WTC11 (cell line): ENCODE measurements around the gene IRF2BP1. TPM values are rescaled to one million over a fixed set of nuclear protein-coding genes. Genes with fewer than 3 reads are reported as not detected.
"Not testable (repeated sequence)": the region's sequence is repeated elsewhere in the genome, so short reads cannot be mapped to it uniquely, and the experiment has no call there.

Experiments
- ATAC-seq: fragments of 200-7000 bp; cut with Tn5 transposase; 2 replicates; pipeline ENCODE4 v1.10.0; 2021; ENCODE audit warnings: mild to moderate bottlenecking, moderate library complexity
- CTCF ChIA-PET: fragments of 300-600 bp; sonication (Branson Sonifier 250); formaldehyde crosslinking; loops from one replicate; lab custom pipeline; 2021; ENCODE audit warnings: antibody characterized with exemption; lab: Charles Lee
- POLR2A ChIA-PET: fragments of 350-600 bp; sonication (Branson Sonifier 250); formaldehyde crosslinking; loops from one replicate; lab custom pipeline; 2021; ENCODE audit warnings: antibody characterized with exemption; lab: Charles Lee
- DNase-seq: peaks from one replicate; pipeline ENCODE4 v3.0.0; 2021; ENCODE audit warnings: low spot score
- H3K27ac Mint-ChIP-seq: 2 replicates; pipeline ENCODE4 v1.8.0; 2021; ENCODE audit warnings: mixed read lengths
- H3K27me3 Mint-ChIP-seq: 2 replicates; pipeline ENCODE4 v1.8.0; 2021; ENCODE audit warnings: low read depth, mild to moderate bottlenecking, moderate library complexity, mixed read lengths
- H3K36me3 Mint-ChIP-seq: 2 replicates; pipeline ENCODE4 v1.8.0; 2021; ENCODE audit warnings: mixed read lengths
- H3K4me1 Mint-ChIP-seq: 2 replicates; pipeline ENCODE4 v1.8.0; 2022; ENCODE audit warnings: mixed read lengths
- H3K4me3 Mint-ChIP-seq: 2 replicates; pipeline ENCODE4 v1.8.0; 2021; ENCODE audit warnings: mild to moderate bottlenecking, moderate library complexity, mixed read lengths
- H3K9me3 Mint-ChIP-seq: 2 replicates; pipeline ENCODE4 v1.8.0; 2021; ENCODE audit warnings: mixed read lengths
- CBFB ChIP-seq: sonication (generic); formaldehyde crosslinking; IDR thresholded peaks from 2 replicates; pipeline ENCODE4 v1.8.1; 2022; ENCODE audit warnings: mild to moderate bottlenecking, low read depth, missing genetic modification reagents
- CREB1 ChIP-seq: sonication (generic); formaldehyde crosslinking; IDR thresholded peaks from 2 replicates; pipeline ENCODE4 v1.8.0; 2023; ENCODE audit warnings: mild to moderate bottlenecking, missing genetic modification reagents
- GRHL2 ChIP-seq: fragments of 250-450 bp; sonication (Bioruptor Pico); IDR thresholded peaks from 2 replicates; pipeline ENCODE4 v1.8.0; 2022; ENCODE audit warnings: mild to moderate bottlenecking, moderate library complexity; ENCODE audit not compliant: insufficient replicate concordance, severe bottlenecking
- NFE2L1 ChIP-seq: sonication (generic); formaldehyde crosslinking; IDR thresholded peaks from 2 replicates; pipeline ENCODE4 v1.8.1; 2023; ENCODE audit warnings: missing genetic modification reagents
- NFYB ChIP-seq: sonication (generic); formaldehyde crosslinking; conservative IDR thresholded peaks from 2 replicates; pipeline ENCODE4 v1.8.0; 2022; ENCODE audit warnings: low read depth, missing genetic modification reagents
- RORB ChIP-seq: fragments of 250-450 bp; sonication (Bioruptor Pico); IDR thresholded peaks from 2 replicates; pipeline ENCODE4 v1.9.0; 2021; ENCODE audit warnings: mild to moderate bottlenecking
- TCF7 ChIP-seq: sonication (generic); formaldehyde crosslinking; IDR thresholded peaks from 2 replicates; pipeline ENCODE4 v1.8.0; 2022; ENCODE audit warnings: mild to moderate bottlenecking, low read depth, missing genetic modification reagents, moderate library complexity
- TEAD1 ChIP-seq: sonication (generic); formaldehyde crosslinking; IDR thresholded peaks from 2 replicates; pipeline ENCODE4 v1.8.0; 2022; ENCODE audit warnings: mild to moderate bottlenecking, missing genetic modification reagents
- ZBTB21 ChIP-seq: sonication (generic); formaldehyde crosslinking; IDR thresholded peaks from 2 replicates; pipeline ENCODE4 v1.8.1; 2023; ENCODE audit warnings: mild to moderate bottlenecking, missing genetic modification reagents, borderline replicate concordance
- ZNF671 ChIP-seq: fragments of 250-450 bp; sonication (Bioruptor Pico); IDR thresholded peaks from 2 replicates; pipeline ENCODE4 v1.8.0; 2021; ENCODE audit warnings: mild to moderate bottlenecking
- total RNA-seq: library from RNA; stranded (reverse); gene quantifications from 3 replicates; pipeline ENCODE4 v1.2.3, GENCODE V29; 2021
- TF ChIP-seq, protein P1 (sequence below): fragments of 250-450 bp; sonication (Bioruptor Pico); IDR thresholded peaks from 2 replicates; pipeline ENCODE4 v1.9.0; 2021; ENCODE audit warnings: mild to moderate bottlenecking
- TF ChIP-seq, protein P2 (sequence below): fragments of 250-450 bp; sonication (Bioruptor Pico); IDR thresholded peaks from 2 replicates; pipeline ENCODE4 v1.9.0; 2021; ENCODE audit warnings: moderate library complexity, mild to moderate bottlenecking, inconsistent platforms, borderline replicate concordance
- TF ChIP-seq, protein P3 (sequence below): sonication (generic); formaldehyde crosslinking; IDR thresholded peaks from 2 replicates; pipeline ENCODE4 v1.8.1; 2023; ENCODE audit warnings: mild to moderate bottlenecking, missing genetic modification reagents
- TF ChIP-seq, protein P4 (sequence below): sonication (generic); formaldehyde crosslinking; IDR thresholded peaks from 2 replicates; pipeline ENCODE4 v1.8.1; 2023; ENCODE audit warnings: mild to moderate bottlenecking, missing genetic modification reagents, moderate library complexity
- TF ChIP-seq, protein P5 (sequence below): sonication (generic); formaldehyde crosslinking; IDR thresholded peaks from 2 replicates; pipeline ENCODE4 v1.8.0; 2023; ENCODE audit warnings: mild to moderate bottlenecking, missing genetic modification reagents
- TF ChIP-seq, protein P6 (sequence below): sonication (generic); formaldehyde crosslinking; IDR thresholded peaks from 2 replicates; pipeline ENCODE4 v1.8.1; 2022; ENCODE audit warnings: missing genetic modification reagents, borderline replicate concordance
- TF ChIP-seq, protein P7 (sequence below): sonication (generic); formaldehyde crosslinking; IDR thresholded peaks from 2 replicates; pipeline ENCODE4 v1.8.1; 2023; ENCODE audit warnings: mild to moderate bottlenecking, moderate library complexity, missing genetic modification reagents

Gene IRF2BP1
- total RNA-seq, 1 experiment from 2014 or later: 30.3 TPM

DNA sequence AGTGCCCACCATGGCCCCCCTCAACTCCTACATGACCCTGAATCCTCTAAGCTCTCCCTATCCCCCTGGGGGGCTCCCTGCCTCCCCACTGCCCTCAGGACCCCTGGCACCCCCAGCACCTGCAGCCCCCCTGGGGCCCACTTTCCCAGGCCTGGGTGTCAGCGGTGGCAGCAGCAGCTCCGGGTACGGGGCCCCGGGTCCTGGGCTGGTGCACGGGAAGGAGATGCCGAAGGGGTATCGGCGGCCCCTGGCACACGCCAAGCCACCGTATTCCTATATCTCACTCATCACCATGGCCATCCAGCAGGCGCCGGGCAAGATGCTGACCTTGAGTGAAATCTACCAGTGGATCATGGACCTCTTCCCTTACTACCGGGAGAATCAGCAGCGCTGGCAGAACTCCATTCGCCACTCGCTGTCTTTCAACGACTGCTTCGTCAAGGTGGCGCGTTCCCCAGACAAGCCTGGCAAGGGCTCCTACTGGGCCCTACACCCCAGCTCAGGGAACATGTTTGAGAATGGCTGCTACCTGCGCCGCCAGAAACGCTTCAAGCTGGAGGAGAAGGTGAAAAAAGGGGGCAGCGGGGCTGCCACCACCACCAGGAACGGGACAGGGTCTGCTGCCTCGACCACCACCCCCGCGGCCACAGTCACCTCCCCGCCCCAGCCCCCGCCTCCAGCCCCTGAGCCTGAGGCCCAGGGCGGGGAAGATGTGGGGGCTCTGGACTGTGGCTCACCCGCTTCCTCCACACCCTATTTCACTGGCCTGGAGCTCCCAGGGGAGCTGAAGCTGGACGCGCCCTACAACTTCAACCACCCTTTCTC lies 13.6 kb downstream of the IRF2BP1 start:
- ATAC-seq (no peak), DNase-seq (no peak)
- ChIA-PET POLR2A (no interaction called here), CTCF (interaction anchor here (0.8 to 2.2 kb wide), 2 partner anchors 9 to 55 kb away, joined by 4 to 7 read pairs; partner anchors contain the start of genes FOXA3 and SYMPK)
- H3K27me3 Mint-ChIP-seq: no peaks in the 10 kb centered on the region
- peaks cover 34% of the 10 kb centered on the region for H3K4me1 Mint-ChIP-seq
- TF ChIP-seq NFYB (CRISPR knock-in tag) (no peak), RORB (CRISPR knock-in tag) (no peak), ZNF671 (CRISPR knock-in tag) (no peak), TCF7 (CRISPR knock-in tag) (no peak)
- TF ChIP-seq, protein P1, sequence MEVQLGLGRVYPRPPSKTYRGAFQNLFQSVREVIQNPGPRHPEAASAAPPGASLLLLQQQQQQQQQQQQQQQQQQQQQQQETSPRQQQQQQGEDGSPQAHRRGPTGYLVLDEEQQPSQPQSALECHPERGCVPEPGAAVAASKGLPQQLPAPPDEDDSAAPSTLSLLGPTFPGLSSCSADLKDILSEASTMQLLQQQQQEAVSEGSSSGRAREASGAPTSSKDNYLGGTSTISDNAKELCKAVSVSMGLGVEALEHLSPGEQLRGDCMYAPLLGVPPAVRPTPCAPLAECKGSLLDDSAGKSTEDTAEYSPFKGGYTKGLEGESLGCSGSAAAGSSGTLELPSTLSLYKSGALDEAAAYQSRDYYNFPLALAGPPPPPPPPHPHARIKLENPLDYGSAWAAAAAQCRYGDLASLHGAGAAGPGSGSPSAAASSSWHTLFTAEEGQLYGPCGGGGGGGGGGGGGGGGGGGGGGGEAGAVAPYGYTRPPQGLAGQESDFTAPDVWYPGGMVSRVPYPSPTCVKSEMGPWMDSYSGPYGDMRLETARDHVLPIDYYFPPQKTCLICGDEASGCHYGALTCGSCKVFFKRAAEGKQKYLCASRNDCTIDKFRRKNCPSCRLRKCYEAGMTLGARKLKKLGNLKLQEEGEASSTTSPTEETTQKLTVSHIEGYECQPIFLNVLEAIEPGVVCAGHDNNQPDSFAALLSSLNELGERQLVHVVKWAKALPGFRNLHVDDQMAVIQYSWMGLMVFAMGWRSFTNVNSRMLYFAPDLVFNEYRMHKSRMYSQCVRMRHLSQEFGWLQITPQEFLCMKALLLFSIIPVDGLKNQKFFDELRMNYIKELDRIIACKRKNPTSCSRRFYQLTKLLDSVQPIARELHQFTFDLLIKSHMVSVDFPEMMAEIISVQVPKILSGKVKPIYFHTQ (CRISPR knock-in tag): no peak
- TF ChIP-seq, protein P2, sequence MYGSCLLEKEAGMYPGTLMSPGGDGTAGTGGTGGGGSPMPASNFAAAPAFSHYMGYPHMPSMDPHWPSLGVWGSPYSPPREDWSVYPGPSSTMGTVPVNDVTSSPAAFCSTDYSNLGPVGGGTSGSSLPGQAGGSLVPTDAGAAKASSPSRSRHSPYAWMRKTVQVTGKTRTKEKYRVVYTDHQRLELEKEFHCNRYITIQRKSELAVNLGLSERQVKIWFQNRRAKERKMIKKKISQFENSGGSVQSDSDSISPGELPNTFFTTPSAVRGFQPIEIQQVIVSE (CRISPR knock-in tag): no peak
- H3K9me3 Mint-ChIP-seq: no peaks in the 10 kb centered on the region
- H3K4me3 Mint-ChIP-seq: no peak overlapping the region
- no peak overlapping the region for H3K27ac Mint-ChIP-seq
- peaks cover 9% of the 10 kb centered on the region for H3K36me3 Mint-ChIP-seq

DNA sequence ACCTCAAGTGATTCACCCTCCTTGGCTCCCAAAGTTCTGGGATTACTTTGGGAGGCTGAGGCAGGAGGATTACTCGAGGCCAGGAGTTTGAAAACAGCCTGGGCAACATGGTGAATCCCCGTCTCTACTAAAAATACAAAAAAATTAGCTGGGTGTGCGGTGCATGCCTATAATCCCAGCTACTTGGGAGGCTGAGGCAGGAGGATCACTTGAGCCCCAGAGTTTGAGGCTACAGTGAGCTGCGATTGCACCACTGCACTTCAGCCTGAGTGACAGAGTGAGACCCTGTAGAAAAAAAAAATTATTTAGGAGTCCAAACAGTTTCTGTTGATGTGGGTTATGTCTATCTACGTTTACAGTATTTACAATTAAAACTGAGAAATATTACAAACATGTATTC lies 15.1 kb downstream of the IRF2BP1 start:
- ATAC-seq: no peak

DNA sequence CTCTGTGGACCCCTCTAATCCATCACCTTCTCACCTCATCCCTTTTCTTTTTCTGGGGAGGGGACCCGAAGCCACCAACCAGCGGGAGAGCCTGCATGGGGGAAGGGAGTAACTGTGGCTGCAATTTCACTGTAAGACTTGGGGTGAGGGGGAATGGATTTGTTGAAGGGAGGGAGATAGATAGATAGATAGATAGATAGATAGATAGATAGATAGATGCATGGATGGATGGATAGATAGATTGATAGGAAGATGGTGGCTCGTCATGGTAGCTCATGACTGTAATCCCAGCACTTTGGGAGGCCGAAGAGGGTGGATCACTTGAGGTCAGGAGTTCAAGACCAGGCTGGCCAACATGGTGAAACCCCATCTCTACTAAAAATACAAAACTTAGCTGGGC lies 18.7 kb downstream of the IRF2BP1 start:
- H3K4me3 Mint-ChIP-seq, H3K27ac Mint-ChIP-seq, ATAC-seq, DNase-seq, H3K36me3 Mint-ChIP-seq, POLR2A ChIA-PET, H3K27me3 Mint-ChIP-seq, H3K9me3 Mint-ChIP-seq: not testable (repeated sequence)
- CTCF ChIA-PET: interaction anchor here (1.5 kb wide), 1 partner anchor 50 kb away, joined by 4 read pairs; no protein-coding TSS in a partner anchor
- H3K4me1 Mint-ChIP-seq: peaks cover 38% of the 10 kb centered on the region

More for the DNA sequence above, 15.1 kb downstream of the IRF2BP1 start:
- DNase-seq: no peak
- no peak overlapping the region for H3K4me3 Mint-ChIP-seq
- ChIA-PET POLR2A (interaction anchor here (0.6 kb wide), 1 partner anchor 15 kb away, joined by 3 read pairs; the partner anchor contains the start of gene IRF2BP1), CTCF (interaction anchor here (1.7 to 2.2 kb wide), 2 partner anchors 54 kb away, joined by 5 to 7 read pairs; no protein-coding TSS in a partner anchor)
- H3K27me3 Mint-ChIP-seq: no peaks in the 10 kb centered on the region
- H3K36me3 Mint-ChIP-seq: peaks cover 9% of the 10 kb centered on the region
- peaks cover 39% of the 10 kb centered on the region for H3K4me1 Mint-ChIP-seq
- H3K27ac Mint-ChIP-seq: no peak overlapping the region
- no peaks in the 10 kb centered on the region for H3K9me3 Mint-ChIP-seq
- TF ChIP-seq GRHL2 (CRISPR knock-in tag) (no peak), ZBTB21 (CRISPR knock-in tag) (no peak), CBFB (CRISPR knock-in tag) (no peak), RORB (CRISPR knock-in tag) (no peak), NFYB (CRISPR knock-in tag) (no peak), CREB1 (CRISPR knock-in tag) (no peak), TEAD1 (CRISPR knock-in tag) (no peak), NFE2L1 (CRISPR knock-in tag) (no peak)
- TF ChIP-seq, protein P3, sequence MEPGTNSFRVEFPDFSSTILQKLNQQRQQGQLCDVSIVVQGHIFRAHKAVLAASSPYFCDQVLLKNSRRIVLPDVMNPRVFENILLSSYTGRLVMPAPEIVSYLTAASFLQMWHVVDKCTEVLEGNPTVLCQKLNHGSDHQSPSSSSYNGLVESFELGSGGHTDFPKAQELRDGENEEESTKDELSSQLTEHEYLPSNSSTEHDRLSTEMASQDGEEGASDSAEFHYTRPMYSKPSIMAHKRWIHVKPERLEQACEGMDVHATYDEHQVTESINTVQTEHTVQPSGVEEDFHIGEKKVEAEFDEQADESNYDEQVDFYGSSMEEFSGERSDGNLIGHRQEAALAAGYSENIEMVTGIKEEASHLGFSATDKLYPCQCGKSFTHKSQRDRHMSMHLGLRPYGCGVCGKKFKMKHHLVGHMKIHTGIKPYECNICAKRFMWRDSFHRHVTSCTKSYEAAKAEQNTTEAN (CRISPR knock-in tag): no peak
- TF ChIP-seq, protein P4, sequence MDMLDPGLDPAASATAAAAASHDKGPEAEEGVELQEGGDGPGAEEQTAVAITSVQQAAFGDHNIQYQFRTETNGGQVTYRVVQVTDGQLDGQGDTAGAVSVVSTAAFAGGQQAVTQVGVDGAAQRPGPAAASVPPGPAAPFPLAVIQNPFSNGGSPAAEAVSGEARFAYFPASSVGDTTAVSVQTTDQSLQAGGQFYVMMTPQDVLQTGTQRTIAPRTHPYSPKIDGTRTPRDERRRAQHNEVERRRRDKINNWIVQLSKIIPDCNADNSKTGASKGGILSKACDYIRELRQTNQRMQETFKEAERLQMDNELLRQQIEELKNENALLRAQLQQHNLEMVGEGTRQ (CRISPR knock-in tag): no peak
- TF ChIP-seq, protein P5, sequence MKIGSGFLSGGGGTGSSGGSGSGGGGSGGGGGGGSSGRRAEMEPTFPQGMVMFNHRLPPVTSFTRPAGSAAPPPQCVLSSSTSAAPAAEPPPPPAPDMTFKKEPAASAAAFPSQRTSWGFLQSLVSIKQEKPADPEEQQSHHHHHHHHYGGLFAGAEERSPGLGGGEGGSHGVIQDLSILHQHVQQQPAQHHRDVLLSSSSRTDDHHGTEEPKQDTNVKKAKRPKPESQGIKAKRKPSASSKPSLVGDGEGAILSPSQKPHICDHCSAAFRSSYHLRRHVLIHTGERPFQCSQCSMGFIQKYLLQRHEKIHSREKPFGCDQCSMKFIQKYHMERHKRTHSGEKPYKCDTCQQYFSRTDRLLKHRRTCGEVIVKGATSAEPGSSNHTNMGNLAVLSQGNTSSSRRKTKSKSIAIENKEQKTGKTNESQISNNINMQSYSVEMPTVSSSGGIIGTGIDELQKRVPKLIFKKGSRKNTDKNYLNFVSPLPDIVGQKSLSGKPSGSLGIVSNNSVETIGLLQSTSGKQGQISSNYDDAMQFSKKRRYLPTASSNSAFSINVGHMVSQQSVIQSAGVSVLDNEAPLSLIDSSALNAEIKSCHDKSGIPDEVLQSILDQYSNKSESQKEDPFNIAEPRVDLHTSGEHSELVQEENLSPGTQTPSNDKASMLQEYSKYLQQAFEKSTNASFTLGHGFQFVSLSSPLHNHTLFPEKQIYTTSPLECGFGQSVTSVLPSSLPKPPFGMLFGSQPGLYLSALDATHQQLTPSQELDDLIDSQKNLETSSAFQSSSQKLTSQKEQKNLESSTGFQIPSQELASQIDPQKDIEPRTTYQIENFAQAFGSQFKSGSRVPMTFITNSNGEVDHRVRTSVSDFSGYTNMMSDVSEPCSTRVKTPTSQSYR: no peak
- TF ChIP-seq, protein P6, sequence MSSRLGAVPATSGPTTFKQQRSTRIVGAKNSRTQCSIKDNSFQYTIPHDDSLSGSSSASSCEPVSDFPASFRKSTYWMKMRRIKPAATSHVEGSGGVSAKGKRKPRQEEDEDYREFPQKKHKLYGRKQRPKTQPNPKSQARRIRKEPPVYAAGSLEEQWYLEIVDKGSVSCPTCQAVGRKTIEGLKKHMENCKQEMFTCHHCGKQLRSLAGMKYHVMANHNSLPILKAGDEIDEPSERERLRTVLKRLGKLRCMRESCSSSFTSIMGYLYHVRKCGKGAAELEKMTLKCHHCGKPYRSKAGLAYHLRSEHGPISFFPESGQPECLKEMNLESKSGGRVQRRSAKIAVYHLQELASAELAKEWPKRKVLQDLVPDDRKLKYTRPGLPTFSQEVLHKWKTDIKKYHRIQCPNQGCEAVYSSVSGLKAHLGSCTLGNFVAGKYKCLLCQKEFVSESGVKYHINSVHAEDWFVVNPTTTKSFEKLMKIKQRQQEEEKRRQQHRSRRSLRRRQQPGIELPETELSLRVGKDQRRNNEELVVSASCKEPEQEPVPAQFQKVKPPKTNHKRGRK (CRISPR knock-in tag): no peak
- TF ChIP-seq, protein P7, sequence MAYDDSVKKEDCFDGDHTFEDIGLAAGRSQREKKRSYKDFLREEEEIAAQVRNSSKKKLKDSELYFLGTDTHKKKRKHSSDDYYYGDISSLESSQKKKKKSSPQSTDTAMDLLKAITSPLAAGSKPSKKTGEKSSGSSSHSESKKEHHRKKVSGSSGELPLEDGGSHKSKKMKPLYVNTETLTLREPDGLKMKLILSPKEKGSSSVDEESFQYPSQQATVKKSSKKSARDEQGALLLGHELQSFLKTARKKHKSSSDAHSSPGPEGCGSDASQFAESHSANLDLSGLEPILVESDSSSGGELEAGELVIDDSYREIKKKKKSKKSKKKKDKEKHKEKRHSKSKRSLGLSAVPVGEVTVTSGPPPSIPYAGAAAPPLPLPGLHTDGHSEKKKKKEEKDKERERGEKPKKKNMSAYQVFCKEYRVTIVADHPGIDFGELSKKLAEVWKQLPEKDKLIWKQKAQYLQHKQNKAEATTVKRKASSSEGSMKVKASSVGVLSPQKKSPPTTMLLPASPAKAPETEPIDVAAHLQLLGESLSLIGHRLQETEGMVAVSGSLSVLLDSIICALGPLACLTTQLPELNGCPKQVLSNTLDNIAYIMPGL (CRISPR knock-in tag): no peak
- TF ChIP-seq, all 79 proteins: peak for 0
